ENCODE measurements around the gene TYW3. TPM values are rescaled to one million over a fixed set of nuclear protein-coding genes. Genes with fewer than 3 reads are reported as not detected.

TYW3 gene
- total and polyA plus RNA-seq, 2 donors (not counting 1 experiment from before 2014, with no cell fraction given), result 6.9 to 22.6 TPM

DNA sequence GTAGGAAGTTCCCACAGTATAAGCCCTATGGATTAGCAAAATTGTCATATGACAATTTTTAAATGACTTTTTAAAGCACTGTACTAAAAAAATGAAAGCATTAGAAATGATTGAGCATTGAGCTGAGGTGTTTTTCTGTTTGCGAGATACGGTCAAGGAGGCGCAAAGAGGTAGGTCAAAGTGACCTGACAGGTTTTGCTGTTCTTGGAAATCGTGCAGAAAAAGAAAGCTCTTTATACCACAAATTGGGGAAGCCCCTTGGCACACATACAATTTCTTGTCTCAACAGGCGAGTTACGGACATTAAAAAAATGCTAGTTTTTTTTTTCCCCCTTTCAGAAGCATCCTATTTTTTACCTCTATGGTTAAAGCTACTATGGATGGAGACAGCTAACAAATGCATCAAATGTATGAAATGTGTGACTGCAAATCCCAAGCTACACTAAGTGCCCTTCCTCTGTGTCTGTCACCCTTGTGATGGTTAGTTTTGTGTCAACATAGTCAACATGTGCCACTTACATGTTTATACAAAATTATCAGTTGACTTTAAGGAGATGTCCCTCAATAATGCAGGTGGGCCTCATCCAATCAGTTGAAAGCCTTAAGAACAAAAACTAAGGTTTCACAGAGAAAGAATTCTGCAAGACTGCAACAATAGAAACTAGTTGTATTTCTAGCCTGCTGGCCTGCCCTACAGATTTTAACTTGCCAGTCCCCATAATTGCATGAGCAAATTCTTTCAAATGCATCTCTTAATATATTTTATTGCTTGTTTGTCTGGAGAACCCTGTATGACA lies 29.4 kb upstream of the TYW3 start:
- DNase-seq, result no peak
- H3K27ac Mint-ChIP-seq, result no peak overlapping the region
- H3K9me3 ChIP-seq (ENCODE audit: control extremely low read depth in 1 of 3, control insufficient read depth in 2 of 3, insufficient read depth in 1 of 3, low read length in 2 of 3), result no peaks in the 10 kb centered on the region
- no peak overlapping the region for H2AFZ ChIP-seq (ENCODE audit: insufficient read depth, low read depth, low read length, poor library complexity, severe bottlenecking)
- H4K20me1 ChIP-seq (ENCODE audit: control insufficient read depth, insufficient read depth, low read length, poor library complexity, severe bottlenecking), result no peaks in the 10 kb centered on the region
- H3K4me2 ChIP-seq (replicated peaks; ENCODE audit: low read depth, low read length, poor library complexity, severe bottlenecking), result no peak overlapping the region
- 60% methylated on average over 4 of the region's 6 CpGs for WGBS (ENCODE audit: insufficient coverage)
- H3K9ac ChIP-seq (ENCODE audit: low read length), result no peak overlapping the region
- no peak overlapping the region for H3K27ac ChIP-seq (ENCODE audit: low read length in 2 of 2)
- H3K4me3 Mint-ChIP-seq, result no peak overlapping the region
- intact Hi-C loops (cut with micrococcal nuclease), result no loop called here
- no peaks in the 10 kb centered on the region for H3K9me3 Mint-ChIP-seq (ENCODE audit: insufficient read depth)
- peaks cover 6 to 9% of the 10 kb centered on the region in 2 experiments for H3K36me3 ChIP-seq (replicated peaks in 1 of 2; ENCODE audit: control extremely low read depth in 1 of 2, control insufficient read depth in 1 of 2, extremely low read depth in 1 of 2, insufficient read depth in 2 of 2, low read length in 1 of 2)
- H3K27me3 Mint-ChIP-seq, result no peaks in the 10 kb centered on the region
- H3K27me3 ChIP-seq (replicated peaks in 1 of 4; ENCODE audit: control extremely low read depth in 1 of 4, control insufficient read depth in 3 of 4, insufficient read depth in 4 of 4, low read length in 3 of 4), result no peaks in the 10 kb centered on the region
- H3K4me1 ChIP-seq (ENCODE audit: control insufficient read depth in 2 of 2, insufficient read depth in 2 of 2, low read length in 2 of 2), result no peaks in the 10 kb centered on the region
- H3K4me3 ChIP-seq (ENCODE audit: control extremely low read depth in 1 of 5, extremely low read depth in 1 of 5, insufficient read depth in 1 of 5, low read depth in 2 of 5, low read length in 4 of 5), result no peak overlapping the region
- no peaks in the 10 kb centered on the region for H3K4me1 Mint-ChIP-seq
- no peak for ATAC-seq (ENCODE audit: low read depth)
- ChIA-PET CTCF (no interaction called here), POLR2A (no interaction called here)
- no peaks in the 10 kb centered on the region for H3K79me2 ChIP-seq (ENCODE audit: control insufficient read depth, insufficient read depth, low read length)
- no peak for TF ChIP-seq EZH2 (IDR thresholded peaks at IDR 0.05; ENCODE audit: borderline replicate concordance, insufficient read depth, low read depth, low read length, poor library complexity, severe bottlenecking)
- TF ChIP-seq, protein P1, sequence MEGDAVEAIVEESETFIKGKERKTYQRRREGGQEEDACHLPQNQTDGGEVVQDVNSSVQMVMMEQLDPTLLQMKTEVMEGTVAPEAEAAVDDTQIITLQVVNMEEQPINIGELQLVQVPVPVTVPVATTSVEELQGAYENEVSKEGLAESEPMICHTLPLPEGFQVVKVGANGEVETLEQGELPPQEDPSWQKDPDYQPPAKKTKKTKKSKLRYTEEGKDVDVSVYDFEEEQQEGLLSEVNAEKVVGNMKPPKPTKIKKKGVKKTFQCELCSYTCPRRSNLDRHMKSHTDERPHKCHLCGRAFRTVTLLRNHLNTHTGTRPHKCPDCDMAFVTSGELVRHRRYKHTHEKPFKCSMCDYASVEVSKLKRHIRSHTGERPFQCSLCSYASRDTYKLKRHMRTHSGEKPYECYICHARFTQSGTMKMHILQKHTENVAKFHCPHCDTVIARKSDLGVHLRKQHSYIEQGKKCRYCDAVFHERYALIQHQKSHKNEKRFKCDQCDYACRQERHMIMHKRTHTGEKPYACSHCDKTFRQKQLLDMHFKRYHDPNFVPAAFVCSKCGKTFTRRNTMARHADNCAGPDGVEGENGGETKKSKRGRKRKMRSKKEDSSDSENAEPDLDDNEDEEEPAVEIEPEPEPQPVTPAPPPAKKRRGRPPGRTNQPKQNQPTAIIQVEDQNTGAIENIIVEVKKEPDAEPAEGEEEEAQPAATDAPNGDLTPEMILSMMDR (IDR thresholded peaks at IDR 0.05), result no peak

DNA sequence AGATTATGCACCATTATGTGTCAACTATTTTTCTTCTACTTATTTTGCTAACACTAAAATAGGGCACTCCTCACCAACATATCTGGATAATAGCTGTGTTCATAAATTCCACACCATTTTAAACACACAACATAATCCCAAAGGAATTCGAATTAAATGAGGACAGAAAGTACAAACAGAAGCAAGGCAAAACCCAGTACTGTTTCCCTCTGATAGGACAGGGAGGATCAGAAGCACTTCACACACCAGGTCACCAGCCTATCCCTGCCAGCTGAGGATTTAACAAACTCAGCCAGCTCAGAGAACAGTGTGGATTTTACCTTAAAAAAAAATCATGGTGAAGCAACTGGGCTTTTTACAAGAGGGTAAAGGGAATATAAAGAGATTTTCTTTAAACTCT lies 20.1 kb upstream of the TYW3 start:
- no peak overlapping the region for H2AFZ ChIP-seq (ENCODE audit: insufficient read depth, low read depth, low read length, poor library complexity, severe bottlenecking)
- no peak overlapping the region for H3K4me2 ChIP-seq (replicated peaks; ENCODE audit: low read depth, low read length, poor library complexity, severe bottlenecking)
- Mint-ChIP-seq H3K4me3 (no peak overlapping the region), H3K27ac (no peak overlapping the region), H3K4me1 (no peaks in the 10 kb centered on the region), H3K9me3 (ENCODE audit: insufficient read depth) (no peaks in the 10 kb centered on the region), H3K27me3 (no peaks in the 10 kb centered on the region)
- TF ChIP-seq EZH2 (IDR thresholded peaks at IDR 0.05; ENCODE audit: borderline replicate concordance, insufficient read depth, low read depth, low read length, poor library complexity, severe bottlenecking), result no peak
- TF ChIP-seq, protein P1 (IDR thresholded peaks at IDR 0.05), result no peak
- CTCF ChIA-PET, result interaction anchor here (1.1 to 1.8 kb wide), 2 partner anchors 21 to 22 kb away, joined by 3 to 4 read pairs; no protein-coding TSS in a partner anchor
- H3K36me3 ChIP-seq (replicated peaks in 1 of 2; ENCODE audit: control extremely low read depth in 1 of 2, control insufficient read depth in 1 of 2, extremely low read depth in 1 of 2, insufficient read depth in 2 of 2, low read length in 1 of 2), result peaks cover 10 to 25% of the 10 kb centered on the region in 2 experiments
- H3K4me1 ChIP-seq (ENCODE audit: control insufficient read depth in 2 of 2, insufficient read depth in 2 of 2, low read length in 2 of 2), result no peaks in the 10 kb centered on the region
- DNase-seq (no peak), ATAC-seq (ENCODE audit: low read depth) (no peak)
- no peak overlapping the region for H3K27ac ChIP-seq (ENCODE audit: low read length in 2 of 2)
- H3K27me3 ChIP-seq (replicated peaks in 1 of 4; ENCODE audit: control extremely low read depth in 1 of 4, control insufficient read depth in 3 of 4, insufficient read depth in 4 of 4, low read length in 3 of 4), result no peaks in the 10 kb centered on the region
- POLR2A ChIA-PET, result no interaction called here
- H4K20me1 ChIP-seq (ENCODE audit: control insufficient read depth, insufficient read depth, low read length, poor library complexity, severe bottlenecking), result no peaks in the 10 kb centered on the region
- H3K9ac ChIP-seq (ENCODE audit: low read length), result no peak overlapping the region
- no peaks in the 10 kb centered on the region for H3K79me2 ChIP-seq (ENCODE audit: control insufficient read depth, insufficient read depth, low read length)
- intact Hi-C loops (cut with micrococcal nuclease), result no loop called here
- H3K4me3 ChIP-seq (ENCODE audit: control extremely low read depth in 1 of 5, extremely low read depth in 1 of 5, insufficient read depth in 1 of 5, low read depth in 2 of 5, low read length in 4 of 5), result no peak overlapping the region
- no peaks in the 10 kb centered on the region for H3K9me3 ChIP-seq (ENCODE audit: control extremely low read depth in 1 of 3, control insufficient read depth in 2 of 3, insufficient read depth in 1 of 3, low read length in 2 of 3)
- no CpG with 5 or more reads among the region's 1 CpG for WGBS (ENCODE audit: insufficient coverage)
